T-helper 2 cell treated with Interferon-gamma antibody and Interleukin-4, amounts not matched to agents 5 μg/mL and 100 μg/mL, for 36 hours (primary cell): ENCODE data around the gene MAN2A1.

ENCODE experiments used
- DNase-seq: peaks from one replicate; pipeline ENCODE4 v3.0.0; 2021; ENCODE audit warnings: low spot score
- H3K27ac Mint-ChIP-seq: one replicate; pipeline ENCODE4 v1.8.0; 2021; ENCODE audit warnings: mild to moderate bottlenecking, mixed read lengths
- H3K27me3 Mint-ChIP-seq: one replicate; pipeline ENCODE4 v1.8.0; 2021; ENCODE audit warnings: low read depth, mixed read lengths
- H3K36me3 Mint-ChIP-seq: one replicate; pipeline ENCODE4 v1.8.0; 2021; ENCODE audit warnings: low read depth, mixed read lengths
- H3K4me1 Mint-ChIP-seq: one replicate; pipeline ENCODE4 v1.8.0; 2021; ENCODE audit warnings: low read depth, mixed read lengths
- H3K4me3 Mint-ChIP-seq: one replicate; pipeline ENCODE4 v1.8.0; 2022; ENCODE audit warnings: mild to moderate bottlenecking, moderate library complexity, mixed read lengths
- H3K9me3 Mint-ChIP-seq: one replicate; pipeline ENCODE4 v1.8.0; 2021; ENCODE audit warnings: mixed read lengths

Gene MAN2A1

DNA sequence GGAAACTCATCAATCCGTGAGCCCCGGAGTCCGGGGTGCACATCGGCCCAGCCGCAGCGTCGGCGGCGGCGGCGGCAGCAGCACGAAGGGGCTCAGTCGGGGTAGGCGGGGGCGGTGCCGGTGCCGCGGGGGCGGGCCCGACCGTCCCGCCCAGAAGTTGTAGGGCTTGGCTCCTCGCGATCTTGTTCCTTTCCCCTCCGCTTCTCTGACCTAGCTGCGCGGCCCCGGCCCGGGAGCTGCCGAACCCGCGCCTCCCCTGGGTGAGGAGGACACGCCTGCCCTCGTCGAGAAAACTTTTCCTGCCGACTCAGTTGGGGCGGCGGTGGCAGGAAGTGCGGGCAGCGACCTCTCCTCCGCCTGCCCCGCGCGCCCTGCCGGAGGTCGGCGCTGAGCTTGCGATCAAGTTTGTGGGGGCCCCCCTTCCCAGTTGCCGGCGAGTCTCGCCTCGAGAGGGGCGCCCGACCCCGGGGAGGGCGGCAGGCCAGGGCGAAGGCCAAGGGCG is at the start of gene MAN2A1:
Gene MAN2A1 (plus strand): TSS at position 188 of the 502 bp plus-strand sequence. CDS start 491 bp downstream, outside the sequence.
- Mint-ChIP-seq H3K27ac (peak within 1 kb of the TSS; percentile 90), H3K4me1 (peaks cover 32% of the 10 kb centered on the region), H3K9me3 (peaks cover 12% of the 10 kb centered on the region), H3K4me3 (peak within 1 kb of the TSS; percentile 88), H3K36me3 (no peaks in the 10 kb centered on the region), H3K27me3 (peaks cover 7% of the 10 kb centered on the region)
- peak; percentile 74 for DNase-seq

DNA sequence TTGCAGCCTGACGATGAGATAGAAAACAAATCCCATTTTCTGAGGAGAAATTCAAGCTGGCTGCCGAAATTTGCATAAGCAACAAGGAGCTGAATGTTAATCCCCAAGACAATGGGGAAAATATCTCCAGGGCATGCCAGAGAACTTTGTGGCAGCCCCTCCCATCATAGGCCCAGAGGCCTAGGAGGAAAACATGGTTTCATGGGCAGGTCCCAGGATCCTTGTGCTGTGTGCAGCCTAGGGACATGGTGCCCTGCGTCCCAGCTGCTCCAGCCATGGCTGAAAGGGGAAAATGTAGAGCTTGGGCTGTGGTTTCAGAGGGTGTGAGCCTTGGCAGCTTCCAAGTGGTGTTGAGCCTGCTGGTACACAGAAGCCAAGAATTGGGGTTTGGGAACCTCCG is 48.8 kb upstream of the MAN2A1 start:
- no peak overlapping the region for H3K4me3 Mint-ChIP-seq

DNA sequence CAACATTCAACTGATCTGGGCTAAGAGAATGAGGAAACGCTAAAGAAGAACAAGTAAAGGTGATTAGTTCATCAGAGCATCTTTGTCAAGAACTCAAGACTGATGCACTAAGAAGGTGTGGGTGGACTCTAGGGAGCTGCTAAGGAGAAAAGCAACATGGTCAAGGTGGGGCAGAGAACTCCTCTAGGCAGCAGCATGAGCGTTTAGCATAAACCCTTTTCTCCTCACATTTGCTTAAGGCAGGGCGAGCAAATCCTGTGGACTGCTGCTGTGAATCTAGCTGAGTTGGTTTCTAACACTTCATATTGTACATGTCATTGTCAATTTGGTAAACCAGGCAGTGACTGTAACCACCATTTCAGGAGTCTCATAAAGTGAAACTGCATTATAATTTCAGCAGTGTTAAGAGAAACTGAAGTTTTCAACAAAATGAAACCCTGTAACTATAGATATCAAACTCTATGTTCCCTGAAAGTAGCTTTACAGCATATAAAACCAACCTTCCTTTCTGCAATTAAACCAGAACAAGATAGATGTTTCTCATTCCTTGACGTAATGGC is 45.9 kb upstream of the MAN2A1 start:
- Mint-ChIP-seq H3K4me3 (no peak overlapping the region), H3K9me3 (no peaks in the 10 kb centered on the region), H3K36me3 (no peaks in the 10 kb centered on the region), H3K27me3 (no peaks in the 10 kb centered on the region), H3K27ac (no peak overlapping the region), H3K4me1 (no peaks in the 10 kb centered on the region)
- no peak for DNase-seq

More for the DNA sequence above, 48.8 kb upstream of the MAN2A1 start:
- no peaks in the 10 kb centered on the region for H3K27me3 Mint-ChIP-seq
- H3K9me3 Mint-ChIP-seq: no peaks in the 10 kb centered on the region
- no peak overlapping the region for H3K27ac Mint-ChIP-seq
- H3K36me3 Mint-ChIP-seq: no peaks in the 10 kb centered on the region
- H3K4me1 Mint-ChIP-seq: no peaks in the 10 kb centered on the region
- DNase-seq: no peak

DNA sequence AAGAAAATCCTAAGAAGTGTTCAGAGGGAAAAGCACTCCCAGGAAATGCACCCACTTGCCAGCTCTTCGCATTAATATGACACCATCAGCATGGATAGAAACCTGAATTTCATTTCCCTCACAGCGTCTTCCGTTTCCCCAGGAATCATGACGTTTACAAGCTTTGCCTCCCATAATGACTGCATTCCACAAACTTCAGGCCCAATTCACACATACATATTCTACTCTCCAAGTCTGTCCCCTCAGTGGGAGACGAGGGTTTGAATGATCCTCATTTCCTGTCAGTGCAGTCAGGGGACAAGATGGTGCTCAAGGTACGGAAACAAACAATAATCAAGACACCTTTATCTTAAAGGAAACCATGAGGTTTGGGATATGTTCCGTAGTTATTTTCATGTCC is 44.9 kb upstream of the MAN2A1 start:
- H3K36me3 Mint-ChIP-seq: no peaks in the 10 kb centered on the region
- H3K9me3 Mint-ChIP-seq: no peaks in the 10 kb centered on the region
- no peaks in the 10 kb centered on the region for H3K27me3 Mint-ChIP-seq
- no peak overlapping the region for H3K4me3 Mint-ChIP-seq
- H3K4me1 Mint-ChIP-seq: no peaks in the 10 kb centered on the region
- no peak for DNase-seq
- no peak overlapping the region for H3K27ac Mint-ChIP-seq

DNA sequence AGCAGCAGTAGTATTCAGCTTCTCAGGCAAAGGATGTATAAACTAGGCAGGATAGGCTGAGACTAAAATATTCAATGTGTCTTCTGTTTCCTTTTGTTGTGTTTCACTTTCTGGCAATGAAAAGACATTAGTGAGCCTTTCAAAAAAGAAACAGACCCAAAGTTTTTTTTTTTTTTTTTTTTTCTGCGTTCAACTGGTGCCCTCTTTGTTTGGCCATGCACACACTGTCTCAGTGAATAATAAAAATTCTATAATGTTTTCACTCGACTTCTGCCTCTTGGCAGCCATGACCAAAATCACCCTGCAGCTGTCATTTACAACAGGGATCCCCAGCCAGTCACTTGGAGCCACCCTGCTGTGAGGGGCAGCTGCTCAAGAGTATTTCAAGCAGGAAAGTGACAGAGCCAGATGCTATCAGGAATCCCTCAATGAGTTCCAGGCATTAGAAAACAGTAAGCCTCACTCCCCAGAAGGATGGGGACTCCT is 44.0 kb upstream of the MAN2A1 start:
- H3K4me3 Mint-ChIP-seq: no peak overlapping the region
- no peaks in the 10 kb centered on the region for H3K4me1 Mint-ChIP-seq
- DNase-seq: no peak
- H3K36me3 Mint-ChIP-seq: no peaks in the 10 kb centered on the region
- no peaks in the 10 kb centered on the region for H3K9me3 Mint-ChIP-seq
- no peak overlapping the region for H3K27ac Mint-ChIP-seq
- no peaks in the 10 kb centered on the region for H3K27me3 Mint-ChIP-seq

DNA sequence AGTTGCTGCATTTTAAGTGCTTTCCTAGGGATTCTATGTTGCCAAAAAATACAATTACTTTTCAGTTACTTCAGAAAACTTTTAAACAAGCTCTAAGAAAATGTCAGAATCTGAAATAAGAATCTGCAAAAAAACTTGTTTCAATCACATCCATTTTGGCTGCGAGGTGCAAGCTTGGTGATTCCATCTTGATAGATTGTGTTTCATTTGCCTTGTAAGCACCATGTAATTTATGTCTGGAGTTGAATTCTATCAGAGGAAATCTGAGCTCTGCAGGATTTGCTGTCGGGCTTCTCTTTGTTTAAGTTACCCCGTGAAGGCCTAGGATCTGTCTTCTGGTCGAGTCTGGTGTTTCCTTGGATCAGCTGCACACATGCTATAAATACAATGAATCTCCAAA is 40.4 kb upstream of the MAN2A1 start:
- Mint-ChIP-seq H3K36me3 (no peaks in the 10 kb centered on the region), H3K27me3 (peaks cover 4% of the 10 kb centered on the region), H3K27ac (no peak overlapping the region), H3K9me3 (no peaks in the 10 kb centered on the region), H3K4me1 (no peaks in the 10 kb centered on the region), H3K4me3 (no peak overlapping the region)
- no peak for DNase-seq

DNA sequence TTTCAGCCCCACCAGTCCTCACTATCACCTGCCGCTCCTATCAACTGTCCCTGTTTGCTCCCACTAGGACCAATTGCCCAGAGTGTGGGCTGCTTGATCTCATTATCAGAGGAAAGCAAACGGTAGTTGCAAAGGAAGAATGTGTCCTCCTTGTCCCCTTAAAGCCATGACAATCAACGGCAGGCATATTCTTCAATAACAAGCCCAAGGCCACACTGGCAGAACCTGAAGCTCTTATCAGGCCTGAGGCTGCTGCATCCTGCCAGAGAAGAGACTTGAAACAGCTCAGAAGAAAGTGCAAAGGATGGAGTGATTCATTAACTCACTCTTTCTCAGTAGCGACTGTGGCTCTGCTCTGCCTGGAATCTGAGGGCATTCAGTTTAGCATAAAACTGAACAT is 39.2 kb upstream of the MAN2A1 start:
- Mint-ChIP-seq H3K36me3 (no peaks in the 10 kb centered on the region), H3K27ac (no peak overlapping the region), H3K4me1 (no peaks in the 10 kb centered on the region), H3K9me3 (no peaks in the 10 kb centered on the region), H3K27me3 (peaks cover 4% of the 10 kb centered on the region), H3K4me3 (no peak overlapping the region)
- no peak for DNase-seq

DNA sequence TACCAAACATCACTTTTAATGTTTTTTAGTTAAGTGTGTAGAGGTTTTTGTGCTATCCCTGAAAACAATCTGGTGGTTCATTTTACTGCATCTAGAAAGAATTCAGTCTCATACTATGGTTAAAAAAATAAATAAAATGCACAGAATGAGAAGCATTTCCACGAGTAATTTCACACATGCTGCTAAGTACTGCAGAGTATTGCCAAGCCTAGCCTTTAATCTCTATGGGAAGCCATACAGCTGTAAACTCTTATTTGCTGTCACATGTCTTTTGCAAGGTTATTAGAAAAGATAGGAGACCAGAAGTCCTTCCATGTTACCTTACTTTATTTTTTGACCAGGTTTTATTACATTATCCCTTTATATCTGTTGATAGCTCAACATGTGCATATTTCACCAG is 37.6 kb upstream of the MAN2A1 start:
- Mint-ChIP-seq H3K9me3 (no peaks in the 10 kb centered on the region), H3K4me1 (peaks cover 10% of the 10 kb centered on the region), H3K4me3 (no peak overlapping the region), H3K36me3 (no peaks in the 10 kb centered on the region), H3K27me3 (peaks cover 4% of the 10 kb centered on the region), H3K27ac (no peak overlapping the region)
- no peak for DNase-seq

DNA sequence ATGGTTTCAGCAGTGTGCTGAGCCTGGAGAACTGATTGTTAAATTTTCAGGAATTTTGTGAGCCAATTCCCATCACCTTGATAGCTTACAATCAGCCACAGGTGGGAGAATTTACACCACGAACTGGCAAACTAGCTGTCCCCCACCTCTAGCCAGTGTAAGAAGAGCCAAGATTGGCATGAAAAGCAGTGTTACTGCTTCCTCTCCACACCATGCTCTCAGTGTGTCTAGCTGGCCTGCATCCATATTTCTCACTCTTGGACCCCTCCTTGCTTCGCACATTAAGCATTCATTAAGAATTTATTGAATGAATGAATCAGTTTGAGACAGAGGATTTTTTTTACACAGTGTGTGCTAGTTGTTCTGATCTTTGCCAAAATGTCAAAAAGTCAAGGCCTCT is 36.7 kb upstream of the MAN2A1 start:
- DNase-seq: no peak
- Mint-ChIP-seq H3K9me3 (no peaks in the 10 kb centered on the region), H3K27me3 (peaks cover 5% of the 10 kb centered on the region), H3K4me1 (peaks cover 15% of the 10 kb centered on the region), H3K4me3 (no peak overlapping the region), H3K36me3 (no peaks in the 10 kb centered on the region), H3K27ac (no peak overlapping the region)

DNA sequence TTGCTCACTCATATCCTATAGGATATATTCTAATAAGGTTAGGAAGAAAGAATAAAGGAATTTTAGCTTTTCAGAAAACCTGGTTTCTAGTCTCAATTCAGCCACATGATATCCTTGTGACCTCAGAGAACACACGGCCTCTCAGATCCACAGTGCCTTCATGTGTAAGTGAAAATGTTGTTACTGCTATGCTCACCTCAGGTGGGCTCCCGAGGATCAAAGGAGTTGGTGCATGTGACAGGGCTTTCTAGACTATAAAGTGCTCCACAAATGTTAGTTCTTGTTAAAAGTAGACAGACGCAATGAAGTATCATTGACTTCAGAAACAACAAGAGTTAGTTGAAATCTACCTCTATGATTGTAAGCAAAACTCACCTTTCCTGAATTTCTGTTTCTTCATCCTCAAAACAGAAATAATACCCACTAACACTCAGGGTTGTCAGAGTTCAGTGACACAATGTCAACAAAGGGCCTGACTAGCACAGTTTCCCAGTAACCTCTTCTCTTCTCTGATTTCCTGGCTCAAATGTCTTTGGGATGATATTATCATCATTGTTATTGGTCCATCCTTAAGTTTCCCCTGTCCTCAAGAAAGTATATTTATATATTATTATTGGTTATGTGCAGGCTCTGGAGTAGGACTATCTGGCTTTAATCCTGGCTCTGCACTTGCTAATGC is 36.0 kb upstream of the MAN2A1 start:
- no peak overlapping the region for H3K4me3 Mint-ChIP-seq
- no peak for DNase-seq
- no peaks in the 10 kb centered on the region for H3K36me3 Mint-ChIP-seq
- no peaks in the 10 kb centered on the region for H3K9me3 Mint-ChIP-seq
- H3K4me1 Mint-ChIP-seq: peaks cover 15% of the 10 kb centered on the region
- H3K27me3 Mint-ChIP-seq: peaks cover 11% of the 10 kb centered on the region
- H3K27ac Mint-ChIP-seq: no peak overlapping the region

DNA sequence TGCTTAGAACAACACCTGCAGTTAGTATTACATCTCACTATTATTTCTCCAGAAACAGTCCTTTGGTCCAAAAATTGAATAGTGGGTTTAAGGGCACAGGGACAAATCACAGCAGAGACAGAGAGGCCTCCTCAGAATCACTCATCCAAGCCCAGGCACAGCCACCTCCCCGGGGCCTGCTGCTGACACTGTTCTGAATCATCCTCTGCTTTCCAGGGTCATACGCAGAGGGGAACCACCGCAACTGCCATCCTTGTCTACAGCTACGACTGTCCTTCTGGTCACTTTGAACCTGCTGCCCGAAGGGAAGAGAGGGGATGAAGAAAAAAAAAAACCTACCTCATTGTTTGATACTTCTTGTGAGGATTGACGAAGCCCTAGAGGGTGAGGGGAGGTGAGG is 35.3 kb upstream of the MAN2A1 start:
- H3K4me1 Mint-ChIP-seq: peaks cover 15% of the 10 kb centered on the region
- no peaks in the 10 kb centered on the region for H3K36me3 Mint-ChIP-seq
- H3K27ac Mint-ChIP-seq: no peak overlapping the region
- H3K27me3 Mint-ChIP-seq: peaks cover 15% of the 10 kb centered on the region
- no peak overlapping the region for H3K4me3 Mint-ChIP-seq
- no peaks in the 10 kb centered on the region for H3K9me3 Mint-ChIP-seq
- DNase-seq: no peak

DNA sequence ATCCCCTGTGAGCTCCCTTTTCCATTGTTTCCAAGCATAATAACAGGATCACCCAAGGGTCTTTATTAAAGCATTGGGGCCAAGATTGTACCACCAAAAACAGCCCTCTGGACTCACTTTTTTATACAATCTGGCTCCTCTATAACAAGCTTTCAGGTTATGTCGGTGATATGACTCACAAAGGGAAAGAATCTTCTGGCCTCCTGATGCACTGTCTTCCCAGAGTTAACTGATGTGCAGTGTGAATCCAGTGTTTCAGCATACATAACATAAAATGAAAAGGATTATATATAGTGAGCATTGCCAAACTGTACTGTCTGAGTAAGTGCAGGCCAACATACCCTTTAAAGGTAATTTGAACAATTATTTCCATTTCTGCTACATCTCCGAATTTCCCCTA is 33.9 kb upstream of the MAN2A1 start:
- H3K4me3 Mint-ChIP-seq: no peak overlapping the region
- H3K27me3 Mint-ChIP-seq: peaks cover 22% of the 10 kb centered on the region
- no peak overlapping the region for H3K27ac Mint-ChIP-seq
- H3K9me3 Mint-ChIP-seq: no peaks in the 10 kb centered on the region
- no peak for DNase-seq
- H3K36me3 Mint-ChIP-seq: no peaks in the 10 kb centered on the region
- H3K4me1 Mint-ChIP-seq: peaks cover 15% of the 10 kb centered on the region

DNA sequence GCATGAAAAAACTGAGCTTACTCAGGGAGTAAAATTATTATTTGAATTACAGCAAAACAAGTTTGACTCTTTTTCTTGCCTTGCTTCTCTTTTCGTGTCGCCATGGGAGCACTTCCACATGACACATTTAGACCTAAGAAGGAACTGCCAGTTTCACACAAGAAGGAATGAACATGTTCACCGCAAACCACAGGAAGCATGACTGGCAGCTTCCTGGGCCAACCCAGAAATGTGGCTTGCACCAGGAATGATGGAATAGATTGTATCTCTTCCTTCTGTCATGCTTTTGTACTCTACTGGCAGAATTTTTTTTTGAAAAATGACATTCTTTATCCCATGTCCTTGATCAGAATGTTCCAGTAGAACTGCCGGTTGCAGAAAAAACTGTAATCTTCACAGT is 32.9 kb upstream of the MAN2A1 start:
- no peaks in the 10 kb centered on the region for H3K9me3 Mint-ChIP-seq
- peak overlapping the region; percentile 32 for H3K4me3 Mint-ChIP-seq
- peaks cover 25% of the 10 kb centered on the region for H3K27me3 Mint-ChIP-seq
- peaks cover 15% of the 10 kb centered on the region for H3K4me1 Mint-ChIP-seq
- DNase-seq: peak; percentile 58
- H3K36me3 Mint-ChIP-seq: no peaks in the 10 kb centered on the region
- H3K27ac Mint-ChIP-seq: no peak overlapping the region

DNA sequence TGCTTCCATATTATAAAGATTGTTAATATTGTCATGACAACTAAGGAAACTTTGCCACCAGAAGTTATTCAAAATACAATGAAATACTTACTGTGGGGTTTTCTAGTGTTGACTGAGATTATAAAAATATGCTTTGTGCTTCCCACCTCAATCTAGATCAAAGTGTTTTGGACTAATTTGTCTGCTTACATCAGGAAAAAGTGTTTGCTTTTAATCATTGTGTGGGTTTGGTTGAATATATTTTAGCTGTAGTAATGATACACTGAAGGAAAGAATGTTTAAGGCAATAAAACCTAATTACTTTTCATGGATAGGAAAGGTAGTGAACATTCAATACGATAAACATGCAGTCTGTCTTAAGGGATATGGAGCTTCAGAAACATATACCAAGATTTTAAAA is 29.8 kb upstream of the MAN2A1 start:
- DNase-seq: no peak
- peaks cover 15% of the 10 kb centered on the region for H3K4me1 Mint-ChIP-seq
- H3K27ac Mint-ChIP-seq: no peak overlapping the region
- no peaks in the 10 kb centered on the region for H3K9me3 Mint-ChIP-seq
- peaks cover 20% of the 10 kb centered on the region for H3K27me3 Mint-ChIP-seq
- H3K4me3 Mint-ChIP-seq: no peak overlapping the region
- H3K36me3 Mint-ChIP-seq: no peaks in the 10 kb centered on the region
